ENCODE measurements around the gene RPTOR. TPM values are rescaled to one million over a fixed set of nuclear protein-coding genes. Genes with fewer than 3 reads are reported as not detected.

The RPTOR gene
- total and polyA plus RNA-seq, 4 experiments from 2014 or later, result 2.4 to 51.8 (median 29.6) TPM

GRCh38 chr17:80616705-80617104 is 72.1 kb downstream of the RPTOR start:
- ChIA-PET CTCF (ENCODE audit: partially characterized antibody) (no interaction called here), POLR2A (ENCODE audit: partially characterized antibody) (no interaction called here)
- Histone ChIP-seq H3K27ac (ENCODE audit: low read depth, low read length) (no peak overlapping the region), H3K36me3 (ENCODE audit: insufficient read depth, low read length) (no peaks in the 10 kb centered on the region), H3K4me1 (ENCODE audit: insufficient read depth, low read length) (peaks cover 22% of the 10 kb centered on the region), H3K9me3 (ENCODE audit: control insufficient read depth in 1 of 2, low read length in 2 of 2) (no peaks in the 10 kb centered on the region), H3K4me3 (ENCODE audit: low read length in 2 of 2) (no peak overlapping the region), H3K27me3 (ENCODE audit: insufficient read depth, low read length) (no peaks in the 10 kb centered on the region)
- no peaks in the 10 kb centered on the region for H3K27me3 Mint-ChIP-seq
- H3K36me3 Mint-ChIP-seq, result no peaks in the 10 kb centered on the region
- peaks cover 26 to 63% (median 41%) of the 10 kb centered on the region in 4 donors for H3K4me1 Mint-ChIP-seq
- no peak overlapping the region for H3K4me3 Mint-ChIP-seq
- peak overlapping the region in 1 of 7 donors; percentile 25 for H3K27ac Mint-ChIP-seq
- intact Hi-C loops (cut with micrococcal nuclease), result no loop called here
- no peaks in the 10 kb centered on the region for H3K9me3 Mint-ChIP-seq
- no peak for DNase-seq

- Mint-ChIP-seq H3K27me3 (no peaks in the 10 kb centered on the region), H3K9me3 (no peaks in the 10 kb centered on the region), H3K36me3 (no peaks in the 10 kb centered on the region), H3K27ac (peak overlapping the region in 2 of 7 donors; percentile 9 to 51), H3K4me3 (no peak overlapping the region), H3K4me1 (peaks cover 32 to 65% (median 43%) of the 10 kb centered on the region in 4 donors)
- Histone ChIP-seq H3K36me3 (ENCODE audit: insufficient read depth, low read length) (no peaks in the 10 kb centered on the region), H3K27ac (ENCODE audit: low read depth, low read length) (no peak overlapping the region), H3K4me3 (ENCODE audit: low read length in 2 of 2) (no peak overlapping the region), H3K27me3 (ENCODE audit: insufficient read depth, low read length) (no peaks in the 10 kb centered on the region), H3K4me1 (ENCODE audit: insufficient read depth, low read length) (peaks cover 33% of the 10 kb centered on the region), H3K9me3 (ENCODE audit: control insufficient read depth in 1 of 2, low read length in 2 of 2) (no peaks in the 10 kb centered on the region)
- intact Hi-C loops (cut with micrococcal nuclease), result no loop called here
- no peak for DNase-seq
- CTCF ChIA-PET (ENCODE audit: partially characterized antibody), result interaction anchor here (1.3 kb wide), 1 partner anchor 14 kb away, joined by 4 read pairs; no protein-coding TSS in a partner anchor
- POLR2A ChIA-PET (ENCODE audit: partially characterized antibody), result interaction anchor here (1.4 kb wide), 1 partner anchor 8 kb away, joined by 3 read pairs; no protein-coding TSS in a partner anchor
Measured at GRCh38 chr17:80618304-80618703, 73.7 kb downstream of the RPTOR start.

- no peaks in the 10 kb centered on the region for H3K36me3 ChIP-seq (ENCODE audit: insufficient read depth, low read length)
- Mint-ChIP-seq H3K36me3 (peaks cover under 1 to 2% of the 10 kb centered on the region in 2 donors), H3K9me3 (no peaks in the 10 kb centered on the region), H3K4me1 (peaks cover 24 to 51% (median 33%) of the 10 kb centered on the region in 4 donors), H3K4me3 (no peak overlapping the region), H3K27ac (peak overlapping the region in 2 of 7 donors; percentile 18 to 30), H3K27me3 (no peaks in the 10 kb centered on the region)
- no peak overlapping the region for H3K27ac ChIP-seq (ENCODE audit: low read depth, low read length)
- no peak overlapping the region for H3K4me3 ChIP-seq (ENCODE audit: low read length in 2 of 2)
- ChIA-PET CTCF (ENCODE audit: partially characterized antibody) (no interaction called here), POLR2A (ENCODE audit: partially characterized antibody) (interaction anchor here (1.4 kb wide), 1 partner anchor 9 kb away, joined by 3 read pairs; no protein-coding TSS in a partner anchor)
- intact Hi-C loops (cut with micrococcal nuclease), result no loop called here
- H3K27me3 ChIP-seq (ENCODE audit: insufficient read depth, low read length), result no peaks in the 10 kb centered on the region
- peaks cover 24% of the 10 kb centered on the region for H3K4me1 ChIP-seq (ENCODE audit: insufficient read depth, low read length)
- no peaks in the 10 kb centered on the region for H3K9me3 ChIP-seq (ENCODE audit: control insufficient read depth in 1 of 2, low read length in 2 of 2)
- DNase-seq, result no peak
Measured at GRCh38 chr17:80619535-80620235, 75.0 kb downstream of the RPTOR start.

GRCh38 chr17:80621335-80621996 is 76.8 kb downstream of the RPTOR start:
- Histone ChIP-seq H3K4me1 (ENCODE audit: insufficient read depth, low read length) (peaks cover 16% of the 10 kb centered on the region), H3K27ac (ENCODE audit: low read depth, low read length) (no peak overlapping the region), H3K27me3 (ENCODE audit: insufficient read depth, low read length) (no peaks in the 10 kb centered on the region), H3K4me3 (ENCODE audit: low read length in 2 of 2) (no peak overlapping the region), H3K9me3 (ENCODE audit: control insufficient read depth in 1 of 2, low read length in 2 of 2) (no peaks in the 10 kb centered on the region), H3K36me3 (ENCODE audit: insufficient read depth, low read length) (no peaks in the 10 kb centered on the region)
- intact Hi-C loops (cut with micrococcal nuclease), result no loop called here
- no peaks in the 10 kb centered on the region for H3K9me3 Mint-ChIP-seq
- POLR2A ChIA-PET (ENCODE audit: partially characterized antibody), result no interaction called here
- no peaks in the 10 kb centered on the region for H3K27me3 Mint-ChIP-seq
- H3K27ac Mint-ChIP-seq, result peak overlapping the region in 5 of 7 donors; percentile 35 to 84 (median 74)
- peaks cover 19 to 38% (median 26%) of the 10 kb centered on the region in 4 donors for H3K4me1 Mint-ChIP-seq
- peaks cover 7 to 10% of the 10 kb centered on the region in 2 donors for H3K36me3 Mint-ChIP-seq
- DNase-seq, result no peak
- CTCF ChIA-PET (ENCODE audit: partially characterized antibody), result interaction anchor here (1.1 kb wide), 1 partner anchor 45 kb away, joined by 3 read pairs; no protein-coding TSS in a partner anchor
- H3K4me3 Mint-ChIP-seq, result peak overlapping the region in 2 of 8 donors; percentile 61 to 65

GRCh38 chr17:80621997-80622357 is 77.3 kb downstream of the RPTOR start:
- intact Hi-C loops (cut with micrococcal nuclease), result no loop called here
- peak in 2 of 5 donors; percentile 2 to 20 for DNase-seq
- peaks cover 10 to 14% of the 10 kb centered on the region in 2 donors for H3K36me3 Mint-ChIP-seq
- H3K4me3 ChIP-seq (ENCODE audit: low read length in 2 of 2), result no peak overlapping the region
- H3K27me3 ChIP-seq (ENCODE audit: insufficient read depth, low read length), result no peaks in the 10 kb centered on the region
- H3K27me3 Mint-ChIP-seq, result no peaks in the 10 kb centered on the region
- no peaks in the 10 kb centered on the region for H3K36me3 ChIP-seq (ENCODE audit: insufficient read depth, low read length)
- H3K9me3 Mint-ChIP-seq, result no peaks in the 10 kb centered on the region
- POLR2A ChIA-PET (ENCODE audit: partially characterized antibody), result no interaction called here
- H3K4me1 ChIP-seq (ENCODE audit: insufficient read depth, low read length), result peaks cover 16% of the 10 kb centered on the region
- peaks cover 19 to 38% (median 25%) of the 10 kb centered on the region in 4 donors for H3K4me1 Mint-ChIP-seq
- CTCF ChIA-PET (ENCODE audit: partially characterized antibody), result no interaction called here
- H3K27ac Mint-ChIP-seq, result peak overlapping the region in 5 of 7 donors; percentile 35 to 84 (median 73)
- H3K27ac ChIP-seq (ENCODE audit: low read depth, low read length), result no peak overlapping the region
- H3K9me3 ChIP-seq (ENCODE audit: control insufficient read depth in 1 of 2, low read length in 2 of 2), result no peaks in the 10 kb centered on the region
- peak overlapping the region in 5 of 8 donors; percentile 11 to 65 (median 43) for H3K4me3 Mint-ChIP-seq

- ChIA-PET POLR2A (ENCODE audit: partially characterized antibody) (no interaction called here), CTCF (ENCODE audit: partially characterized antibody) (no interaction called here)
- Histone ChIP-seq H3K4me1 (ENCODE audit: insufficient read depth, low read length) (peaks cover 16% of the 10 kb centered on the region), H3K4me3 (ENCODE audit: low read length in 2 of 2) (no peak overlapping the region), H3K9me3 (ENCODE audit: control insufficient read depth in 1 of 2, low read length in 2 of 2) (no peaks in the 10 kb centered on the region), H3K27ac (ENCODE audit: low read depth, low read length) (no peak overlapping the region), H3K27me3 (ENCODE audit: insufficient read depth, low read length) (no peaks in the 10 kb centered on the region), H3K36me3 (ENCODE audit: insufficient read depth, low read length) (peaks cover 4% of the 10 kb centered on the region)
- Mint-ChIP-seq H3K27me3 (no peaks in the 10 kb centered on the region), H3K27ac (no peak overlapping the region), H3K4me3 (no peak overlapping the region), H3K4me1 (peaks cover 18 to 28% (median 21%) of the 10 kb centered on the region in 4 donors), H3K36me3 (peaks cover 15 to 19% of the 10 kb centered on the region in 2 donors), H3K9me3 (no peaks in the 10 kb centered on the region)
- intact Hi-C loops (cut with micrococcal nuclease), result no loop called here
- DNase-seq, result no peak
Measured at GRCh38 chr17:80624864-80625263, 80.2 kb downstream of the RPTOR start.

- Mint-ChIP-seq H3K27ac (no peak overlapping the region), H3K4me1 (peaks cover 17 to 24% (median 21%) of the 10 kb centered on the region in 4 donors), H3K4me3 (no peak overlapping the region), H3K36me3 (peaks cover 15 to 19% of the 10 kb centered on the region in 2 donors), H3K9me3 (no peaks in the 10 kb centered on the region), H3K27me3 (no peaks in the 10 kb centered on the region)
- intact Hi-C loops (cut with micrococcal nuclease), result no loop called here
- H3K36me3 ChIP-seq (ENCODE audit: insufficient read depth, low read length), result peaks cover 4% of the 10 kb centered on the region
- H3K9me3 ChIP-seq (ENCODE audit: control insufficient read depth in 1 of 2, low read length in 2 of 2), result no peaks in the 10 kb centered on the region
- no peaks in the 10 kb centered on the region for H3K27me3 ChIP-seq (ENCODE audit: insufficient read depth, low read length)
- H3K4me3 ChIP-seq (ENCODE audit: low read length in 2 of 2), result no peak overlapping the region
- peaks cover 16% of the 10 kb centered on the region for H3K4me1 ChIP-seq (ENCODE audit: insufficient read depth, low read length)
- H3K27ac ChIP-seq (ENCODE audit: low read depth, low read length), result no peak overlapping the region
- no peak for DNase-seq
- CTCF ChIA-PET (ENCODE audit: partially characterized antibody), result no interaction called here
- POLR2A ChIA-PET (ENCODE audit: partially characterized antibody), result no interaction called here
Measured at GRCh38 chr17:80625627-80626026, 81.0 kb downstream of the RPTOR start.

All from CD4-positive, alpha-beta memory T cell (primary cell).